Measurements from ENCODE around the gene RFPL3. TPM values are rescaled to one million over a fixed set of nuclear protein-coding genes. Genes with fewer than 3 reads are reported as not detected.

Gene RFPL3
- total and polyA plus RNA-seq, 2 donors (not counting 3 experiments of a cell fraction or from before 2014, with no cell fraction given), result not detected

GRCh38 chr22:32352681-32353080 is 5.0 kb upstream of the RFPL3 start:
- intact Hi-C loops (cut with micrococcal nuclease), result no loop called here
- no peak overlapping the region for H3K4me3 ChIP-seq (replicated peaks in 1 of 3; ENCODE audit: insufficient read depth in 1 of 3, low read depth in 1 of 3, low read length in 3 of 3)
- H3K27me3 ChIP-seq (ENCODE audit: control insufficient read depth in 2 of 2, insufficient read depth in 2 of 2, low read length in 2 of 2), result no peaks in the 10 kb centered on the region
- H3K4me2 ChIP-seq (ENCODE audit: insufficient read depth, low read length), result no peak overlapping the region
- no TSS peak for BruUV-seq (replicated peaks)
- ChIA-PET CTCF (no interaction called here), POLR2A (no interaction called here)
- peaks cover 5% of the 10 kb centered on the region for H3K4me1 ChIP-seq (ENCODE audit: control insufficient read depth, extremely low read depth, insufficient read depth, low read length)
- H3K79me2 ChIP-seq (ENCODE audit: control insufficient read depth, insufficient read depth, low read length), result peaks cover 27% of the 10 kb centered on the region
- DNase-seq (ENCODE audit: low read depth, low spot score) (no peak), FAIRE-seq (no peak)
- no peaks in the 10 kb centered on the region for H3K9me1 ChIP-seq (replicated peaks; ENCODE audit: control insufficient read depth, extremely low read depth, insufficient read depth, low read length)
- no peak overlapping the region for H3K9ac ChIP-seq (replicated peaks; ENCODE audit: extremely low read depth, insufficient read depth, low read length)
- no peaks in the 10 kb centered on the region for H4K20me1 ChIP-seq (replicated peaks; ENCODE audit: control insufficient read depth, extremely low read depth, insufficient read depth, low read length)
- no peaks in the 10 kb centered on the region for H3K36me3 ChIP-seq (ENCODE audit: control insufficient read depth in 2 of 2, extremely low read depth in 1 of 2, insufficient read depth in 2 of 2, low read length in 2 of 2)
- TF ChIP-seq MAX (IDR thresholded peaks at IDR 0.05; ENCODE audit: insufficient read depth, insufficient read length) (no peak), POLR2A (IDR thresholded peaks at IDR 0.05; ENCODE audit: low read depth, low read length) (no peak), FOS (IDR thresholded peaks at IDR 0.05; ENCODE audit: borderline replicate concordance, insufficient read depth, low read length) (no peak), EZH2 (IDR thresholded peaks at IDR 0.05; ENCODE audit: borderline replicate concordance, low read depth, low read length, severe bottlenecking) (no peak), POLR2AphosphoS5 (IDR thresholded peaks at IDR 0.05; ENCODE audit: insufficient read depth, low read depth, low read length) (no peak), CTCF (IDR thresholded peaks at IDR 0.05; ENCODE audit: extremely low read depth in 1 of 2, insufficient read depth in 1 of 2, low read depth in 1 of 2, low read length in 2 of 2) (no peak), GATA2 (IDR thresholded peaks at IDR 0.05; ENCODE audit: insufficient read depth, insufficient read length, low read depth, low read length) (no peak), MYC (IDR thresholded peaks at IDR 0.05; ENCODE audit: low read depth, low read length) (no peak), JUN (IDR thresholded peaks at IDR 0.05; ENCODE audit: borderline replicate concordance, insufficient read depth, insufficient read length, low read depth) (no peak)
- H2AFZ ChIP-seq (ENCODE audit: low read depth, low read length), result no peak overlapping the region
- H3K9me3 ChIP-seq (replicated peaks; ENCODE audit: control insufficient read depth, insufficient read depth, low read length), result no peaks in the 10 kb centered on the region
- no peak overlapping the region for H3K27ac ChIP-seq (ENCODE audit: insufficient read depth, low read depth, low read length)
- dilution Hi-C loops (cut with MboI; ENCODE audit: extremely low pct_ligation_motif_present, low sequenced_read_pairs), result no loop called here

Data from endothelial cell of umbilical vein (primary cell).